ENCODE results near the gene COBL.

Gene COBL

DNA sequence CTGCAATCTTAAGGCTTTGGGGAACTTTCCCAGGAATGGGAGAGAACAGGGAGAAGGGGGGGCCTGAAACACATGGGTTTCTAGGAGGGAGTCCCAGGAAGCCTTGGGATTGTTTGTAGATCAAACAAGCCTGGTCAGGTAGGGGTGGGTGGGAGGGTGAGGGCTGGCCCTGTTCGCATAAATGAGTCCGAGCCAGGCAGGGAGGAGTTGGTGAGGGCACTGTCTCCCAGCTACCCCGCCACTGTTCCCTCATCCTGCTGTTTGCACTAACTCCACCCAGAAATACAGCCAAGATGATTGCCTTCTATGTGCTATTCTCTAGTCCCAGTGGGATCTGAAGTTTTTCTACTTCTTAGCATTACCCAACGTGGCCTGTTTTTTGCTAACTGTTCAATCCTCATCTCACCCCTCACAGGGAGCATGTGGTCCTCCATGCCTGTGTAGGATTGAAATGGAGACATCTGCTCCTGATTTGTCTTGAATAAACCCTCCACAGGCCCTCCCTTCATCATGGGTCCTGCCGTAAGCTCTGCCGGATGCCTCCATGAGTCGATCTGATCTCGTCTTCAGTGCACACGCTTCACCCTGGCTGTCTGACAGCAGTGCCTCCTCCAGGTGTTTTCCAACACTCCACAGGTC, 257.0 kb downstream of the COBL start:
- H3K27ac ChIP-seq (ENCODE audit: low read length): no peak overlapping the region
- H3K9me3 ChIP-seq (ENCODE audit: control insufficient read depth, low read depth, low read length): no peaks in the 10 kb centered on the region
- H3K9ac ChIP-seq (ENCODE audit: low read length): no peak overlapping the region
- H3K4me1 ChIP-seq (ENCODE audit: control insufficient read depth, low read depth, low read length): no peaks in the 10 kb centered on the region
- H3K36me3 ChIP-seq (ENCODE audit: control insufficient read depth, low read depth, low read length): no peaks in the 10 kb centered on the region
- H3K27me3 ChIP-seq (ENCODE audit: control insufficient read depth, insufficient read depth, low read length): no peaks in the 10 kb centered on the region
- no peak overlapping the region for H3K4me3 ChIP-seq (ENCODE audit: low read length)

DNA sequence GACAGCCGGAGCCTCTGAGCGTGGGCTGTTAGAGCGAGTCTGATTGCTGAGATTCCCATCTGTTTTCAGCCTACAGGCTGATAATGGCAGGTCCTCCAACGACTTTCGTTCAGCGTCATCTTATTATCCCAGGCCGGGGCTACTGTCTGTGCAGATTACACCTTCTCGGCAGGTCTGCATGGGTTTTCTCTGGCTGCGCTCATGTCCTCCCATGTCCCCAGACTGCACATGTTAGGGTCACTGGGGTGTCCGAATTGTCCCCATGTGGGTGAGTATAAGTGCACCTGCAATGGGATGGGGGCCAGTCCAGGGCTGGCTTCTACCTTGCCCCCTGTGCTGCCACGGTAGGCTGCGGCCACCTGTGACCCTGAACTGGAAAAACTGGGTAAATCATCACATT, 257.8 kb downstream of the COBL start:
- H3K36me3 ChIP-seq (ENCODE audit: control insufficient read depth, low read depth, low read length): no peaks in the 10 kb centered on the region
- H3K27ac ChIP-seq (ENCODE audit: low read length): no peak overlapping the region
- H3K4me3 ChIP-seq (ENCODE audit: low read length): no peak overlapping the region
- H3K4me1 ChIP-seq (ENCODE audit: control insufficient read depth, low read depth, low read length): no peaks in the 10 kb centered on the region
- no peaks in the 10 kb centered on the region for H3K27me3 ChIP-seq (ENCODE audit: control insufficient read depth, insufficient read depth, low read length)
- no peak overlapping the region for H3K9ac ChIP-seq (ENCODE audit: low read length)
- no peaks in the 10 kb centered on the region for H3K9me3 ChIP-seq (ENCODE audit: control insufficient read depth, low read depth, low read length)

DNA sequence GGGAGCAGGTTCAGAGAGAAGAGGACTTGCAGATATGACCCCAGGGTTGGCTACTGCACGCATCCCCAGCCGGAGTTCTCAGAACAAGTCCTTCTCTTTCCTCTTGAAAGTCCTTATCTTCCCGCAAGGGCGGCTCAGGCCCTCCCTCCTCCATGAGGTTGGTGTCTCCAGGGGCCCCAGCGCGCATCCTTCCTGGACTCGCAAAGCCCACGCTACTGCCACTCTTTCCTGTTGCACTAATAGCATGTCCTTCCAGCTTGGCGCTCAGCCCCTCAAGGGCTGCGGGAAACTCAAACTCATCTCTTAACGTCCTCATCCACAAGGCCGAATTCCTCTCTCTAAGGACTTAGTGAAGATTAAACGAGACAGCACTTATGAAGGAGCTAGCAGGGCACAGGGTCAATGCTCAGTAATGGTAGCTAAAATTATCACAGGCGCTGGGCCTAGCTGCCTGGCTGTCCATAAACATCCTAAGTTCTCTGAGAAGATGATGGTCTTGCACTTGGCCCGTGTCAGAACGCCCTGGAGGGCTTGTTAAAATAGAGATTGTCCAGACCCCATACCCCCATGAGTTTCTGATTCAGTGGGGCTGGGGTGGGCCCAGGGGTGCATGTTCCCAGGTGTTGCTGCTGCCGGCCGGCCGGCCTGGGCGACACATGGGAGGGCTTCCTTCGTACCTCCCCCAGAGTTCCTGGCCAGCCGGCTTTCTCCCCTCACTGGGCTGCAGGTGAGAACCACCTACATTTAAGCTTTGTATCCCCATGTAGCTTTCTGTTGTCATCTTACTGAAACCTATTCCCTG, 261.4 kb downstream of the COBL start:
- Histone ChIP-seq H3K9me3 (ENCODE audit: control insufficient read depth, low read depth, low read length) (no peaks in the 10 kb centered on the region), H3K9ac (ENCODE audit: low read length) (no peak overlapping the region), H3K27ac (ENCODE audit: low read length) (no peak overlapping the region), H3K4me1 (ENCODE audit: control insufficient read depth, low read depth, low read length) (no peaks in the 10 kb centered on the region), H3K27me3 (ENCODE audit: control insufficient read depth, insufficient read depth, low read length) (no peaks in the 10 kb centered on the region), H3K4me3 (ENCODE audit: low read length) (no peak overlapping the region), H3K36me3 (ENCODE audit: control insufficient read depth, low read depth, low read length) (no peaks in the 10 kb centered on the region)

DNA sequence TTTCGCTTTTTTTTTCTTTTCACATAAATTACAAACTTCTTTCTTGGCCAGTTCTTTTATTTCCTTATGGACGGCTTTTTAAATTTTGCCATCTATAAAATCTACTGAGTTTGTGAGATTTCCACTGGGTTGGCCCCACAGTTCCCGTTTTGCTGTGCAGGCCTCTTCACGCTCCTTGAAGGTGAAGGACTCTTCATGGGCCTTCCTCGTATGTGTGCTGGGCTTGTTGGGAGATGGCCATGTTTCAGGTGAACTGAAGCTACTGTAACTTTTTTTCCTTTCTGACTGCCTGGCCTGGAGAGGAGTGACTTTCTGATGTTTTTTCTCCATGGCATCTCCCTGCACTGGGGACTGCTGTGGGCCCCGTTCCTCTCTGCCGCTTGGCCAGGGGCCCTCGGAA, 262.4 kb downstream of the COBL start:
- H3K27ac ChIP-seq (ENCODE audit: low read length): no peak overlapping the region
- no peaks in the 10 kb centered on the region for H3K36me3 ChIP-seq (ENCODE audit: control insufficient read depth, low read depth, low read length)
- no peak overlapping the region for H3K4me3 ChIP-seq (ENCODE audit: low read length)
- no peak overlapping the region for H3K9ac ChIP-seq (ENCODE audit: low read length)
- H3K4me1 ChIP-seq (ENCODE audit: control insufficient read depth, low read depth, low read length): no peaks in the 10 kb centered on the region
- no peaks in the 10 kb centered on the region for H3K9me3 ChIP-seq (ENCODE audit: control insufficient read depth, low read depth, low read length)
- no peaks in the 10 kb centered on the region for H3K27me3 ChIP-seq (ENCODE audit: control insufficient read depth, insufficient read depth, low read length)

DNA sequence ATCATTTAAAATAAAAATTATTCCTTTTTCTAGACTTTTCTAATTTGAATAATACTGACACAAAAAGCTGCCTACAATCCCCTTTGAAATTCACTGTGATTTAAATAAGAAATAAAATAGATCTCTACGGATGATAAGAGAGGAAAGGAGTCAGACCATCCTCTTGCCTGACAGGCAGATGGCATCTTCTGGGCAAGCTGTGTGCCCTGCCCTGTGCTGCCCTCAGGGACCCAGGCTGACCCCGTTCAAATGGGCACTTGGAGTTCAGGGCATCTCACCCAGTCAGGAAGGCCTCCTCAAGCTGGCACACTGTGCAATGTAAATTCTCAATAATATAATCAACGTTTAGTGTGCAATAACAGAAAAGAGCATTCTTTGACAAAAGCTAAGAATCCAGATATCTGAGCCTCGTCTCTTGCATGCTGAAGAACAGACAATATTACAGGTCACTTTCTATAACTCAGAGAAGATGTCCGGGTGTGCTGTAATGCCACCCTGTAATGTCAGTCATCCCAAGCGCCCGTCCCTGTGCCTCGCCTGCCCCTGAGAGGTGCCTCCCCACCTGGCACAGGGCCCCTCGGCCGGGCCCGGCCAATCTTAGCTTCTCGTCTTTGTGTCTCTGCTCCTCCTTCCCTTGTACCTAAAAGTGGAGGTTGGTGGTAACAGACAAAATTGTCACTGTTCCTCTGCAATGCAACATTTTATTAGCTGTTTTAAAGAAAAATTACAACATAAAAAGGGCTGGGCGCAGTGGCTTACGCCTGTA, 263.3 kb downstream of the COBL start:
- Histone ChIP-seq H3K9ac (ENCODE audit: low read length) (no peak overlapping the region), H3K4me3 (ENCODE audit: low read length) (no peak overlapping the region), H3K9me3 (ENCODE audit: control insufficient read depth, low read depth, low read length) (no peaks in the 10 kb centered on the region), H3K27me3 (ENCODE audit: control insufficient read depth, insufficient read depth, low read length) (no peaks in the 10 kb centered on the region), H3K36me3 (ENCODE audit: control insufficient read depth, low read depth, low read length) (no peaks in the 10 kb centered on the region), H3K27ac (ENCODE audit: low read length) (no peak overlapping the region), H3K4me1 (ENCODE audit: control insufficient read depth, low read depth, low read length) (no peaks in the 10 kb centered on the region)

DNA sequence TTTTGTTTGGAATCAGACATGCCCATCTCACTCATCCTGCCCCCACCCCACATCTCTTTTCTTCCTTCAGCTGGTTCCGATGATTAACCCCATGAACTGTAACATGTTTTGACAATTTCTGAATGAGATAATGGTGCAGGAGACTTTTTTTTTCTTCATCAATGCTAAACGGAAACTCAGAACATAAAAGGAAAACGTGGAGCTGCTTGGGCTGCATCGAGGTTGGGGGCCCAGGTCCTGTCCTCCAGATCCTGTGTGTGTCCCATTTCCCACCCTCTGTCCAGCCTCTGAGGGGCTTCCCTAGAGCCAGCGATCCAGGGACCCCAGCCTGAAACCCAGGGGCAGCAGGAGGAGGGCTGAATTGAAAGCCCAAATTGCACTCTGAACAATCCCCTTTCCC, 270.1 kb downstream of the COBL start:
- Histone ChIP-seq H3K4me3 (ENCODE audit: low read length) (no peak overlapping the region), H3K9ac (ENCODE audit: low read length) (no peak overlapping the region), H3K9me3 (ENCODE audit: control insufficient read depth, low read depth, low read length) (peaks cover 5% of the 10 kb centered on the region), H3K27ac (ENCODE audit: low read length) (no peak overlapping the region), H3K36me3 (ENCODE audit: control insufficient read depth, low read depth, low read length) (no peaks in the 10 kb centered on the region), H3K4me1 (ENCODE audit: control insufficient read depth, low read depth, low read length) (no peaks in the 10 kb centered on the region), H3K27me3 (ENCODE audit: control insufficient read depth, insufficient read depth, low read length) (no peaks in the 10 kb centered on the region)

DNA sequence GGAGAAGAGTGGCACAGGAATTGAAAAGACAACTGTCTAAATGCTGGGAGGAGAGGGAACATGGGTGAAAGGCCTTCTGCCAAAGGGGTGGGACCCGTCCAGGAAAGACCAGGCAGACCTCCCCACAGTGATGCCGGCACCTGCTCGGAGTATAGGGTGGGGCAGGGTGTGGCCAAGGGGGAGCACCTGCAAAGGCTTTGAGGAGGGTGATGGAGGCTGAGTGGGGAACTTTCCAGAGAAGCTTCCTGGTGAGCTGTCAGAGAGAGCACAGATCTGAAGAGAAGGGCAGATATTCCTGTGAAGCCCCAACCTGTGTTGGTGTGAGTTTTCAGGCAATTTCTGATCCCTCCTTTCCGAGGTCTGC, 270.5 kb downstream of the COBL start:
- Histone ChIP-seq H3K9me3 (ENCODE audit: control insufficient read depth, low read depth, low read length) (peaks cover 5% of the 10 kb centered on the region), H3K27ac (ENCODE audit: low read length) (no peak overlapping the region), H3K9ac (ENCODE audit: low read length) (no peak overlapping the region), H3K27me3 (ENCODE audit: control insufficient read depth, insufficient read depth, low read length) (no peaks in the 10 kb centered on the region), H3K36me3 (ENCODE audit: control insufficient read depth, low read depth, low read length) (no peaks in the 10 kb centered on the region), H3K4me1 (ENCODE audit: control insufficient read depth, low read depth, low read length) (no peaks in the 10 kb centered on the region), H3K4me3 (ENCODE audit: low read length) (no peak overlapping the region)

DNA sequence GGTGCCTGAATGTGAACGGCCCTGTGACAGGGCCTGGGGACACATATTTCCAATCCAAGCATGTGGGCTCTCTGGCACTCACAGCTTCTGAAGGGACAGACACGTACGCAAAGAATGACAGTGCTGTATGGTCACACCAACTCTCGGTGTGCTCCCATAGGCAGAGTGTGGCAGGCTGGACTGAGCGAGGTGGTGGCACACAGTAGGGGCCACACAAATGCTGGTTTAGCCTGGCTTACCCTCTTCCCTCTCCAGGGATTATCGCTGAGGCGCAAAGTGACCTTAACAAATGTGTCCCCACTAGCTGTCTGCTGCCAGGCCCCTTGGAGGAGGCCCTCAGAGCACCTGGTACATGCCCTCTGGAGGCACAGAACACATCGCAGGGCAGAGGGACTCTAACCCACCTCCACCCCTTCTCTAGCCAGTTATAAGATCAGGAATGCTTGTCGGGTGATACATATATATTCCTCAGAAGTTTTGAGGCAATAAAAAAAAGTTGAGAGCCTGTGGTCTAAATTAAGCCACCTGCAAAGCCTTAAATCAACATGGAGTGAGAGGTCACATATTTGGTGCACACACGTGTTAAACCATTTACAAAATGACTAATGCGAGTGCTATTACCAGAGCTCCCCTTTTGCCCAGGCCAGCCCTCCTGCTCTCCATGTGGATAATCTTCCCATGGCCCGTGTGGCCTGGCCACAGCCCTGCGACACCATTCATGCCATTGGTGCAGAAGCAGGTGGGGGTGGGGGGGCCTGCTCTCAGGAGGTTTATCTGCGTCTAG, 271.1 kb downstream of the COBL start:
- Histone ChIP-seq H3K9ac (ENCODE audit: low read length) (no peak overlapping the region), H3K36me3 (ENCODE audit: control insufficient read depth, low read depth, low read length) (no peaks in the 10 kb centered on the region), H3K4me3 (ENCODE audit: low read length) (no peak overlapping the region), H3K27ac (ENCODE audit: low read length) (no peak overlapping the region), H3K27me3 (ENCODE audit: control insufficient read depth, insufficient read depth, low read length) (no peaks in the 10 kb centered on the region), H3K9me3 (ENCODE audit: control insufficient read depth, low read depth, low read length) (peaks cover 5% of the 10 kb centered on the region), H3K4me1 (ENCODE audit: control insufficient read depth, low read depth, low read length) (no peaks in the 10 kb centered on the region)

DNA sequence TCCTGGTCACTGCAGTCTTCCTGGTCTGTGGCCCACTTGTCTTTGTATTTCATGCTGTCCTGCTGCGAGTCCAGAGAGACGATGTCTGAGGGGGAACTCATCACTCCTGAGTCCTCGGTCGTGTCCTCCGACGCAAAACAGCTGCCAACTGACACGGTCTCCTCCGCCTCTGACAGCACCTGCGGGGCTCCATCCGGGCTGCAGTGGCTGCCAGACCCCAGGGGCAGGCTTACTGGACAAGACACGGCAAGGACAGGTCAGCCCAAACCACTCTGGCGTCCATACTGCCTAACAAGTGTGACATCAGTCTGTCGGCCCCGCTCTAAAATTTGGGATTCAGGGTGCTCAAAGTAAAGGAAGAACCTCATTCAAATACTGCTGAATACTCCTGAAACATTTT, 273.1 kb downstream of the COBL start:
- H3K4me3 ChIP-seq (ENCODE audit: low read length): no peak overlapping the region
- H3K27ac ChIP-seq (ENCODE audit: low read length): no peak overlapping the region
- H3K4me1 ChIP-seq (ENCODE audit: control insufficient read depth, low read depth, low read length): no peaks in the 10 kb centered on the region
- no peaks in the 10 kb centered on the region for H3K36me3 ChIP-seq (ENCODE audit: control insufficient read depth, low read depth, low read length)
- no peak overlapping the region for H3K9ac ChIP-seq (ENCODE audit: low read length)
- no peaks in the 10 kb centered on the region for H3K27me3 ChIP-seq (ENCODE audit: control insufficient read depth, insufficient read depth, low read length)
- H3K9me3 ChIP-seq (ENCODE audit: control insufficient read depth, low read depth, low read length): peaks cover 5% of the 10 kb centered on the region

DNA sequence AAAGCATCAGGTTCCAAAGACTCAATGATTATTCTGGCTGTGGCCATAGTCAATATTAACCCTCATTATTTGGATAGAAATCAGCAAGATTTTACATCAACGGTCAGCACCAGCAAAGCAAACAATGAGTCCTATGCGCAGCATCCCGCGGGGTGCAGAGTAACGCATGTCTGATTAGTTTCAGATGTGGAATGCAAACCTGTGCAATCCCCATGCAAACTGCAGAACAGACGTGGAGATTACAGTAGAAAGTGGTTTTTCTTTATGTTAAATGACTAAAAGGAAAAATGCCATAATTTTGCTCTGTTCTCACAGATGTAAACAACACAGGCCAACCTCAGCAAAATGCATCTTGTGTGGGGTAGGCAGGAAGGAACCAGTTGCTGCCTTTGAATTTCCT, 275.8 kb downstream of the COBL start:
- Histone ChIP-seq H3K4me3 (ENCODE audit: low read length) (no peak overlapping the region), H3K9me3 (ENCODE audit: control insufficient read depth, low read depth, low read length) (peaks cover 5% of the 10 kb centered on the region)

DNA sequence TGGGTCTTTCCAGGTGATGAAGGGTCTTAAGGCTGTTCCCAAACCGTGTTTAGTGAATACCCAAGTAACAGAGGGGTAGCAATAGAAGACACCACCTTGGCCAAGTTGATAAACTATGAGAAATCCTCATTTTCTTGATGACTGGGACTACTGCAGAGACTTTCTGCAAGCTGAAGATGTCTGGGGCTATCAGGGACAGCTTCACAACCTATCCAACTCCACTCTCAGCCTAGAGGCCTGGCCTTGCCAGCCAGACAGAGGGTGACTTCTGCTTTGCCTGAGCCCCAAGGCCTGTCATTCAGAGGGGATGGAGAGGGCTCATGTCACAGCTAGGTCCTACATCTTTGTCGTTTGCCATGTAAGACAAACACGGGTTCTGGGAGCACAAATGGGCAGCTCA, 278.0 kb downstream of the COBL start:
- Histone ChIP-seq H3K9me3 (ENCODE audit: control insufficient read depth, low read depth, low read length) (no peaks in the 10 kb centered on the region), H3K27ac (ENCODE audit: low read length) (no peak overlapping the region), H3K4me1 (ENCODE audit: control insufficient read depth, low read depth, low read length) (peaks cover 15% of the 10 kb centered on the region), H3K27me3 (ENCODE audit: control insufficient read depth, insufficient read depth, low read length) (no peaks in the 10 kb centered on the region), H3K9ac (ENCODE audit: low read length) (no peak overlapping the region), H3K4me3 (ENCODE audit: low read length) (no peak overlapping the region), H3K36me3 (ENCODE audit: control insufficient read depth, low read depth, low read length) (no peaks in the 10 kb centered on the region)

More for the DNA sequence above, 275.8 kb downstream of the COBL start:
- H3K9ac ChIP-seq (ENCODE audit: low read length): no peak overlapping the region
- H3K4me1 ChIP-seq (ENCODE audit: control insufficient read depth, low read depth, low read length): no peaks in the 10 kb centered on the region
- H3K36me3 ChIP-seq (ENCODE audit: control insufficient read depth, low read depth, low read length): no peaks in the 10 kb centered on the region
- no peaks in the 10 kb centered on the region for H3K27me3 ChIP-seq (ENCODE audit: control insufficient read depth, insufficient read depth, low read length)
- H3K27ac ChIP-seq (ENCODE audit: low read length): no peak overlapping the region

Data from iPS-18a (cell line).